A673 (cell line): ENCODE results near the gene CCDC106.

Experiments used
- EZH2 ChIP-seq: fragments of 200-600 bp; sonication (generic); IDR thresholded peaks from 2 replicates; pipeline ENCODE4 v1.6.1; 2017; ENCODE audit warnings: borderline replicate concordance, low read depth, mild to moderate bottlenecking, mixed read lengths, antibody characterized with exemption, low read length; ENCODE audit not compliant: poor library complexity, severe bottlenecking
- TF ChIP-seq, protein P1 (sequence below): fragments of 300-800, 200-600 bp; sonication (generic); conservative IDR thresholded peaks from 2 replicates; pipeline ENCODE4 v1.5.1; 2017; ENCODE audit warnings: low read depth, mild to moderate bottlenecking, antibody characterized with exemption, low read length, moderate library complexity, mixed read lengths

GRCh38 chr19:55653651-55654322 lies 5.8 kb downstream of the CCDC106 start:
- no peak for TF ChIP-seq EZH2
- TF ChIP-seq, protein P1, sequence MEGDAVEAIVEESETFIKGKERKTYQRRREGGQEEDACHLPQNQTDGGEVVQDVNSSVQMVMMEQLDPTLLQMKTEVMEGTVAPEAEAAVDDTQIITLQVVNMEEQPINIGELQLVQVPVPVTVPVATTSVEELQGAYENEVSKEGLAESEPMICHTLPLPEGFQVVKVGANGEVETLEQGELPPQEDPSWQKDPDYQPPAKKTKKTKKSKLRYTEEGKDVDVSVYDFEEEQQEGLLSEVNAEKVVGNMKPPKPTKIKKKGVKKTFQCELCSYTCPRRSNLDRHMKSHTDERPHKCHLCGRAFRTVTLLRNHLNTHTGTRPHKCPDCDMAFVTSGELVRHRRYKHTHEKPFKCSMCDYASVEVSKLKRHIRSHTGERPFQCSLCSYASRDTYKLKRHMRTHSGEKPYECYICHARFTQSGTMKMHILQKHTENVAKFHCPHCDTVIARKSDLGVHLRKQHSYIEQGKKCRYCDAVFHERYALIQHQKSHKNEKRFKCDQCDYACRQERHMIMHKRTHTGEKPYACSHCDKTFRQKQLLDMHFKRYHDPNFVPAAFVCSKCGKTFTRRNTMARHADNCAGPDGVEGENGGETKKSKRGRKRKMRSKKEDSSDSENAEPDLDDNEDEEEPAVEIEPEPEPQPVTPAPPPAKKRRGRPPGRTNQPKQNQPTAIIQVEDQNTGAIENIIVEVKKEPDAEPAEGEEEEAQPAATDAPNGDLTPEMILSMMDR: peak; percentile 99
